ENCODE measurements around the gene CABLES1.
"Not testable (repeated sequence)": the region's sequence is repeated elsewhere in the genome, so short reads cannot be mapped to it uniquely, and the experiment has no call there.

Gene CABLES1

GRCh38 chr18:23263551-23264235, 128.4 kb downstream of the CABLES1 start:
- no peak for DNase-seq (ENCODE audit: low read depth in 2 of 2)

- DNase-seq (ENCODE audit: low read depth in 2 of 2): no peak
These were observed 130.6 kb downstream of the CABLES1 start for GRCh38 chr18:23265682-23266399.

- DNase-seq (ENCODE audit: low read depth in 2 of 2): no peak
These were observed 131.6 kb downstream of the CABLES1 start for GRCh38 chr18:23266717-23267446.

- no peak for DNase-seq (ENCODE audit: low read depth in 2 of 2)
These were observed 132.1 kb downstream of the CABLES1 start for GRCh38 chr18:23267447-23267776.

- no peak for DNase-seq (ENCODE audit: low read depth in 2 of 2)
These were observed 133.4 kb downstream of the CABLES1 start for GRCh38 chr18:23268641-23269040.

GRCh38 chr18:23269068-23269467, 133.8 kb downstream of the CABLES1 start:
- DNase-seq (ENCODE audit: low read depth in 2 of 2): not testable (repeated sequence)

GRCh38 chr18:23269928-23270327, 134.6 kb downstream of the CABLES1 start:
- no peak for DNase-seq (ENCODE audit: low read depth in 2 of 2)

GRCh38 chr18:23270986-23271680, 135.8 kb downstream of the CABLES1 start:
- no peak for DNase-seq (ENCODE audit: low read depth in 2 of 2)

GRCh38 chr18:23272498-23273232, 137.4 kb downstream of the CABLES1 start:
- no peak for DNase-seq (ENCODE audit: low read depth in 2 of 2)

GRCh38 chr18:23273443-23273966, 138.2 kb downstream of the CABLES1 start:
- DNase-seq (ENCODE audit: low read depth in 2 of 2): no peak

GRCh38 chr18:23274638-23275482, 139.6 kb downstream of the CABLES1 start:
- DNase-seq (ENCODE audit: low read depth in 2 of 2): no peak

GRCh38 chr18:23276451-23276850, 141.2 kb downstream of the CABLES1 start:
- DNase-seq (ENCODE audit: low read depth in 2 of 2): no peak

- no peak for DNase-seq (ENCODE audit: low read depth in 2 of 2)
These were observed 142.1 kb downstream of the CABLES1 start for GRCh38 chr18:23277399-23277798.

- no peak for DNase-seq (ENCODE audit: low read depth in 2 of 2)
These were observed 144.6 kb downstream of the CABLES1 start for GRCh38 chr18:23279931-23280330.

- DNase-seq (ENCODE audit: low read depth in 2 of 2): no peak
These were observed 145.6 kb downstream of the CABLES1 start for GRCh38 chr18:23280844-23281243.

GRCh38 chr18:23281626-23282436, 146.5 kb downstream of the CABLES1 start:
- no peak for DNase-seq (ENCODE audit: low read depth in 2 of 2)

GRCh38 chr18:23282437-23282781, 147.1 kb downstream of the CABLES1 start:
- no peak for DNase-seq (ENCODE audit: low read depth in 2 of 2)

GRCh38 chr18:23283916-23284430, 148.7 kb downstream of the CABLES1 start:
- peak in 1 of 2 donors; percentile 40 for DNase-seq (ENCODE audit: low read depth in 2 of 2)

GRCh38 chr18:23284629-23285028, 149.3 kb downstream of the CABLES1 start:
- no peak for DNase-seq (ENCODE audit: low read depth in 2 of 2)

Measured in stimulated activated CD8-positive, alpha-beta memory T cell treated with anti-CD3 and anti-CD28 coated beads, Interleukin-15, amount 100 ng/mL, for 48 hours (primary cell).